Cerebellar nuclear complex (tissue), 1 donor: ENCODE measurements around the gene PPP2R3B.
"Not testable (repeated sequence)": the region's sequence is repeated elsewhere in the genome, so short reads cannot be mapped to it uniquely, and the experiment has no call there.

ENCODE experiments used
- DNase-seq, 2 experiments: peaks; one replicate each; lab custom pipeline; 2025; lab: John Stamatoyannopoulos, UW

PPP2R3B gene

GRCh38 chrX:318739-319578 is 67.7 kb downstream of the PPP2R3B start, which contains the start of gene GTPBP6:
TSS of gene GTPBP6 (minus strand) at chrX:318796. CDS start at chrX:318787, 9 bp downstream.
- no peak for DNase-seq

GRCh38 chrX:318068-318738 is 68.5 kb downstream of the PPP2R3B start:
- no peak for DNase-seq

- no peak for DNase-seq
Measured at GRCh38 chrX:317424-318067, 69.2 kb downstream of the PPP2R3B start.

- DNase-seq: no peak
Measured at GRCh38 chrX:316351-317325, 70.1 kb downstream of the PPP2R3B start.

- DNase-seq: no peak
Measured at GRCh38 chrX:314781-315595, 71.7 kb downstream of the PPP2R3B start.

- DNase-seq: no peak
Measured at GRCh38 chrX:314049-314448, 72.7 kb downstream of the PPP2R3B start.

GRCh38 chrX:313546-313945 is 73.2 kb downstream of the PPP2R3B start:
- DNase-seq: no peak

GRCh38 chrX:312621-313331 is 73.9 kb downstream of the PPP2R3B start:
- DNase-seq: no peak

- no peak for DNase-seq
Measured at GRCh38 chrX:311156-312129, 75.3 kb downstream of the PPP2R3B start.

GRCh38 chrX:310621-311155 is 76.0 kb downstream of the PPP2R3B start:
- no peak for DNase-seq

GRCh38 chrX:308821-309520 is 77.7 kb downstream of the PPP2R3B start:
- no peak for DNase-seq

GRCh38 chrX:307261-308111 is 79.2 kb downstream of the PPP2R3B start:
- no peak for DNase-seq

GRCh38 chrX:306614-307251 is 80.0 kb downstream of the PPP2R3B start:
- DNase-seq: not testable (repeated sequence)

GRCh38 chrX:305781-306613 is 80.7 kb downstream of the PPP2R3B start:
- not testable (repeated sequence) for DNase-seq

- DNase-seq: no peak
Measured at GRCh38 chrX:302975-303374, 83.7 kb downstream of the PPP2R3B start.

- no peak for DNase-seq
Measured at GRCh38 chrX:300334-300733, 86.4 kb downstream of the PPP2R3B start.
